Epithelial cell of proximal tubule (primary cell): Measurements from ENCODE around the gene UIMC1. TPM values are rescaled to one million over a fixed set of nuclear protein-coding genes. Genes with fewer than 3 reads are reported as not detected.

Experiments used
- DNase-seq: peaks from one replicate; pipeline ENCODE4 v3.0.0-alpha.2; 2011; ENCODE audit warnings: low read depth
- H3K4me3 ChIP-seq: 2 replicates; pipeline ENCODE4 v1.5.1; 2011; ENCODE audit warnings: low read depth, mild to moderate bottlenecking, low read length
- total RNA-seq: library from RNA; depleted of rRNA; stranded (reverse); fragments of >200 nt; gene quantifications from 2 replicates; pipeline ENCODE4 v1.2.3, GENCODE V29; 2015
- TF ChIP-seq, protein P1 (sequence below): conservative IDR thresholded peaks from 2 replicates; pipeline ENCODE4 v1.5.1; 2012; ENCODE audit warnings: low read depth, mild to moderate bottlenecking, low read length

The UIMC1 gene
- total RNA-seq, 1 donor from 2014 or later, result 15.6 TPM

DNA sequence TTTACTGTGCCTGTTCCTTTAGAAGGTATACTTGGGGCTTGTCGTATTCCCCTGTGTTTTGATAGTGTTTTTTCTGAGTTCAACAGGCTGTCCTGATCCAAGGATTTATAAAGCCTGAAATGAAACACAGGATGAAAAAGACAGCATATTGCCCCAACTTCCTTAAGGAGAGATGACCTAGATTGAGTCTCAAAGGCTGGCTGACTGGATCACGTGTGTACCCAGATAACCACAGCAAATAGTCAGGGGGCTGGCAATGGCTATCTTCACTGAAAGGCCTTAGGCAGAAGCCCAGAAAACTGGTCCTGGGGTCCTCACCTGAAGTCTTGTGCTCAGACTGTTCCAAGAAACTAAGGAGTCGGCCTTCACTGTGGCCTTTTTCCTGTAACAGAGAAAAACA, 99.8 kb downstream of the UIMC1 start:
- TF ChIP-seq, protein P1, sequence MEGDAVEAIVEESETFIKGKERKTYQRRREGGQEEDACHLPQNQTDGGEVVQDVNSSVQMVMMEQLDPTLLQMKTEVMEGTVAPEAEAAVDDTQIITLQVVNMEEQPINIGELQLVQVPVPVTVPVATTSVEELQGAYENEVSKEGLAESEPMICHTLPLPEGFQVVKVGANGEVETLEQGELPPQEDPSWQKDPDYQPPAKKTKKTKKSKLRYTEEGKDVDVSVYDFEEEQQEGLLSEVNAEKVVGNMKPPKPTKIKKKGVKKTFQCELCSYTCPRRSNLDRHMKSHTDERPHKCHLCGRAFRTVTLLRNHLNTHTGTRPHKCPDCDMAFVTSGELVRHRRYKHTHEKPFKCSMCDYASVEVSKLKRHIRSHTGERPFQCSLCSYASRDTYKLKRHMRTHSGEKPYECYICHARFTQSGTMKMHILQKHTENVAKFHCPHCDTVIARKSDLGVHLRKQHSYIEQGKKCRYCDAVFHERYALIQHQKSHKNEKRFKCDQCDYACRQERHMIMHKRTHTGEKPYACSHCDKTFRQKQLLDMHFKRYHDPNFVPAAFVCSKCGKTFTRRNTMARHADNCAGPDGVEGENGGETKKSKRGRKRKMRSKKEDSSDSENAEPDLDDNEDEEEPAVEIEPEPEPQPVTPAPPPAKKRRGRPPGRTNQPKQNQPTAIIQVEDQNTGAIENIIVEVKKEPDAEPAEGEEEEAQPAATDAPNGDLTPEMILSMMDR, result no peak
- DNase-seq, result no peak
- no peak overlapping the region for H3K4me3 ChIP-seq

DNA sequence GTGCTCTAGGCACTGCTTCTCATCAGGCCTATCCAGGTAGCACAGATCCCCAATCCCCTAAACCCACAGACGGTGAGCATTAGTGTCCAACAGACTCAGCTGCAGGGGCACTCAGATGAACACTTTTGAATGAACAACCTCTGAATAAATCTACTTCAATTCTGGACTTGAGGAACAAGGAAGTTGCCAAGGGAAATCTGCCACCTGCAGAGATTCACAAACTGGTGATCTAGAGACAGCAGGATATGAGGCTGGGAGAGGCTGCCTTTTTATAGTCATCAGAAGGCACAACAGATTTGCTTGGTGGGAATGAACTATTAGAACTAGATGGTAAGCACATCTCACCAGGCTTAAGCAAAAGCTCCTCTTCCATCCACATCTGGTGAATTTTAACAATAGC, 100.5 kb downstream of the UIMC1 start:
- no peak overlapping the region for H3K4me3 ChIP-seq
- DNase-seq, result no peak
- TF ChIP-seq, protein P1, result no peak

DNA sequence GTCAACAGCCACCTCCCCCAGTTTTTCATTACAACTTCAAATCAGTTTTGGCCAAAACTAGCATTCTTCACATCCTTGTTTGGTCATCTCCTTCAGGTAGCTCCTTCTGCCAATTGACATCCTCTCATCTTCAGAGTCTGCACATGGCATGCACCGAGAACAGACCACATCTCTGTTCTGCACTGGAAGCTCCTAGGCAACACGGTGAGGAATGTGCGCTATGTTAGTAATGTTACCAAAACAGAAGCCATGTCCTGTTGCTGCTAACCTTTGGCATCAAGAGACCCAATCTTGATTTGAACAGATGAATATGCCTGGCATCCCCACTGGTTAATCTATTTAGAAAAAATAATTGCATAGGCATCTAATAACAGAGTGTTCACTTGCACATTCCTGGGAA, 102.3 kb downstream of the UIMC1 start:
- DNase-seq, result no peak
- no peak overlapping the region for H3K4me3 ChIP-seq
- TF ChIP-seq, protein P1, result no peak

DNA sequence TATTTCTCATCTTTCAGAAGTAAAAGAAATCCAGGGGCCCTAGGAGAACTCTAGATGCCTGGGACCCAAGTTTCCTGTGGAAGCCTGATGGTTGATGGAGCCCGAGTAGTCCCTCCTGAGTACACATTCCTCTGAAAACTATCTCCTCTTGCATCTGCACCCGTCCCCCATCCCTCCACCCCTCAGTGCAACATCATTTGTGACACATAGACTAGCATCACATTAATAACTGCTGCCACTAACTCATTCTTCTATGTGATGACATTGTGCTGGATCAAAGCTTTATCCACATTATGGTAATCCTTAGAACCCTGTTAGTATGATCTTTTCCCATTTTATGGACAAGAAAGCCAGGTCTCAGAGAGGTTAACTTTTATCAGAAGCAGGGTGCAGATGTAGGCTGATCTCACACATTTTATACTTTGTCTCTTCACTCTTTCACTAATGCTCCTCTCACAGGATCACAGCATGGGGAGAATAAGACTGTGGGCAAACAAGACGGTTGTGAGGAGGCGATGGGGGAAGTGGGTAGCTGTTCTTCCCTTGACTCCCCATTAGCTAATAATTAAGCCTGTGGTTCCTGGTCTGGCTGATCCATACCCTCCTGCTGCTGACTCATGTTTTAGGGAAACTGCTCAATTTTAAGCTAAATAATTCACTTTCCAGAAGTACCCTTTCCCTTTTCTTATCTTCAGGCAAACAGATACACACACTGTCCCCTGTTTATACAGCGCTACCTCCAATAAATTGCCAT, 103.5 kb downstream of the UIMC1 start:
- DNase-seq, result peak; percentile 59
- TF ChIP-seq, protein P1, result no peak
- no peak overlapping the region for H3K4me3 ChIP-seq

DNA sequence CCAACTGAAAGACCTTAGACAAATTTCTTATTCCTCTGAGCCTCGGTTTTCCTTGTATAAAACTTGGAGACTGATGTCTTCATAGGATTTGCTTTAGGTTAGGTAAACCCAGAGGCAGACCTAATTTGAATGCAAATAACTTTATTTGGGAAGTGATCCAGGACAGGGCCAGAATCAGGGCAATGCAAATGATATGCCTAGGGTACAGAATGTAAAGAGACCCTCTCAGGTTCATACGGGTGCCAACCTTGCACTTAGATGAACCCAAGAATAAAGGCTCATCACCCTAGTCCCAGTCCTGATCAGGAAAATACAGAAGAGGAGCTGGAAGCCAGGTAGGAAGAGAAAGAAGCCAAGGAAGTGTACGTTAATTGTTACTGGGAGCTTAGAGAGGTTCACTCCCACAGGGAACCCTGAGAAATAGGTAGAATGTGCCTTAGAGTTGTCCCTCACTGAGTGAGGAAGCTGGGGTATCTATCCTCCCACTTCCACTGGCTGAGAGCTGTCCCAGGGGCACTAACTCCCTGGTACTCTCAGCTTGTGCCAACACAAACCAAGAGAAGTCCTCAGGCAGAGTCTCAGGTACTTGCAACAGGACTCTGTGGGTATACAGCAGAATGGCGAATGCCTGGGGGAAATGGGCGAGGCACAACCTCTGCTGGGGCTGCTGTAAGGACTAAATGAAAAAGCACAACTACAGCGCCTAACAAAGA, 104.3 kb downstream of the UIMC1 start:
- no peak for DNase-seq
- TF ChIP-seq, protein P1, result no peak
- H3K4me3 ChIP-seq, result no peak overlapping the region

DNA sequence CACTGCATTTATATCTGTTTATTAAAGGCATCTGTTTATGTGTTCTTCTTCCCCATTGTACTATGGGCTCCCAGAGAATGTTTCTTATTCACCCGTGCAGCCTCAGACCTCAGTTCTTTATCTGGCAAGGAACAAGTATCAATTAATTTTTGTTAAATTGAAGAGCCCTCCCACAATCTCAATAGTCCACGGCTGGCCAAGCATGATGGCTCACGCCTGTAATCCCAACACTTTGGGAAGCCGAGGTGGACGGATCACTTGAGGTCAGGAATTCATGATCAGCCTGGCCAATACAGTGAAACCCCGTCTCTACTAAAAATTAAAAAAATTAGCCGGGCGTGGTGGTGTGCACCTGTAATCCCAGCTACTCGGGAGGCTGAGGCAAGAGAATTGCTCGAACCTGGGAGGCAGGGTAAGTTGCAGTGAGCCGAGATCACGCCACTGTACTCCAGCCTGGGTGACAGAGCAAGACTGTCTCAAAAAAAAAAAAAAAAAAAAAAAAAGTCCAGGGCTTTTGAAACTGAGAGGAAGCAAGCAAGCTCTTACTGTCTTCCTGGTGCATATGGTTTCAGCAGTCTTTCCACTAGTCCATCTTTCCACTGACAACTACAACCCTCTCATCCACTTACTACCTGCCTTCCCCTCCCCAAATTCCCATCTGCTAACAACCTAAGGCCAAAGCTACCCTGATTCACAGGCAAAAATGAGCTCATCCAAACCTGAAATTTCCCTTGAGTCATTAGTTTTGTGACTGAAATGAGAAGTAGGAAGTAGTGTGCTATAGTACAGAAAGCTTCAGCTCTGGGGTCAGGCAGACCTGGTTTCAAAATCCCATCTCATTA, 105.1 kb downstream of the UIMC1 start:
- DNase-seq, result no peak
- TF ChIP-seq, protein P1, result no peak
- H3K4me3 ChIP-seq, result no peak overlapping the region
